Epithelial cell of esophagus (primary cell): ENCODE measurements around the gene FBLN1.
A peak's percentile ranks its signal among the peaks of the same experiment; 100 is the strongest.

Experiments used
- DNase-seq: peaks from one replicate; pipeline ENCODE4 v3.0.0; 2010; ENCODE audit warnings: low read depth
- H3K4me3 ChIP-seq: 2 replicates; pipeline ENCODE4 v1.5.1; 2011; ENCODE audit warnings: mild to moderate bottlenecking, low read length, control low read depth
- TF ChIP-seq, protein P1 (sequence below): IDR thresholded peaks from 2 replicates; pipeline ENCODE4 v1.5.1; 2011; ENCODE audit warnings: low read depth, mild to moderate bottlenecking, low read length, control low read depth, inconsistent platforms; ENCODE audit not compliant: insufficient read depth; ENCODE audit errors: missing control alignments

Gene FBLN1

DNA sequence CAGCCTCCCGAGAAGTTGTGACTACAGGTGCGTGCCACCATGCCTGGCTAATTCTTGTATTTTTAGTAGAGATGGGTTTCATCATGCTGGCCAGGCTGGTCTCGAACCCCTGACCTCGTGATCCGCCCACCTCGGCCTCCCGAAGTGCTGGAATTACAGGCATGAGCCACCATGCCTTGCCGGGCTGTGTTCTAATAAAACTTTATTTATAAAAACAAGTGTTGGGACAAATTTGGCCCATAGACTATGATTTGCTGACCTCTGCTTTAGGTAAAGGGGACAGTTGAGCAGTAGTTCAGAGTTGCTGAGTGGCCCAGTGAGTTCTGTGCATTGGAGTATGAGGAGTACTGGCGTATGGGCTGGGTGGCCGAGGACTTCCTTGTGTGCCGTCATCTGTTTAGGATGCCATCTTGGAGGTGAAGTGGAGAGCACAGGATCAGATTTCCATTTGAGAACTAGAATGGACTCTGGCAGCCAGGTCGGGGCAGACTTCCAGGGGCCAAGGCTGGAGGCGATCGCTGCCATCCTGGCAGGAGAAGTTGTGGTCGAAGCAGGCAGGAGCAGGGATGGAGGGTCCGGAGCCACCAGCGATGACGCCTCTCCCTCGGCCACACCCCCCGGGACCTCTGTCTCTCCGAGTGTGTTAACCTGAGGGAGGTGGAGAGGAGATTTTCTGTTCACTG is 43.8 kb downstream of the FBLN1 start:
- TF ChIP-seq, protein P1, sequence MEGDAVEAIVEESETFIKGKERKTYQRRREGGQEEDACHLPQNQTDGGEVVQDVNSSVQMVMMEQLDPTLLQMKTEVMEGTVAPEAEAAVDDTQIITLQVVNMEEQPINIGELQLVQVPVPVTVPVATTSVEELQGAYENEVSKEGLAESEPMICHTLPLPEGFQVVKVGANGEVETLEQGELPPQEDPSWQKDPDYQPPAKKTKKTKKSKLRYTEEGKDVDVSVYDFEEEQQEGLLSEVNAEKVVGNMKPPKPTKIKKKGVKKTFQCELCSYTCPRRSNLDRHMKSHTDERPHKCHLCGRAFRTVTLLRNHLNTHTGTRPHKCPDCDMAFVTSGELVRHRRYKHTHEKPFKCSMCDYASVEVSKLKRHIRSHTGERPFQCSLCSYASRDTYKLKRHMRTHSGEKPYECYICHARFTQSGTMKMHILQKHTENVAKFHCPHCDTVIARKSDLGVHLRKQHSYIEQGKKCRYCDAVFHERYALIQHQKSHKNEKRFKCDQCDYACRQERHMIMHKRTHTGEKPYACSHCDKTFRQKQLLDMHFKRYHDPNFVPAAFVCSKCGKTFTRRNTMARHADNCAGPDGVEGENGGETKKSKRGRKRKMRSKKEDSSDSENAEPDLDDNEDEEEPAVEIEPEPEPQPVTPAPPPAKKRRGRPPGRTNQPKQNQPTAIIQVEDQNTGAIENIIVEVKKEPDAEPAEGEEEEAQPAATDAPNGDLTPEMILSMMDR, result no peak

DNA sequence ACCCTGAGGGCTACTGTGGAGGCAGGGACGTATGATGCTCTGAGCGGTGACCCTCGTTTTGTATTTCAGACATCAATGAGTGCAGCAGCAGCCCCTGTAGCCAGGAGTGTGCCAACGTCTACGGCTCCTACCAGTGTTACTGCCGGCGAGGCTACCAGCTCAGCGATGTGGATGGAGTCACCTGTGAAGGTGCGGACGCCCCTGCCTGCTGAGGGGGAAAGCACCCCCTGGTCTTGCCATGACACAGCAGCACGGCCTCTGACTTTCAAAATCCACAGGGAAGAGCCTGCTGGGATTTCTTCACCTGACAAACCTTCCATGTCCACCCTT is 44.3 kb downstream of the FBLN1 start:
- TF ChIP-seq, protein P1, result no peak
- no peak for DNase-seq
- H3K4me3 ChIP-seq, result no peak overlapping the region

More for the DNA sequence above, 43.8 kb downstream of the FBLN1 start:
- H3K4me3 ChIP-seq, result no peak overlapping the region
- no peak for DNase-seq

DNA sequence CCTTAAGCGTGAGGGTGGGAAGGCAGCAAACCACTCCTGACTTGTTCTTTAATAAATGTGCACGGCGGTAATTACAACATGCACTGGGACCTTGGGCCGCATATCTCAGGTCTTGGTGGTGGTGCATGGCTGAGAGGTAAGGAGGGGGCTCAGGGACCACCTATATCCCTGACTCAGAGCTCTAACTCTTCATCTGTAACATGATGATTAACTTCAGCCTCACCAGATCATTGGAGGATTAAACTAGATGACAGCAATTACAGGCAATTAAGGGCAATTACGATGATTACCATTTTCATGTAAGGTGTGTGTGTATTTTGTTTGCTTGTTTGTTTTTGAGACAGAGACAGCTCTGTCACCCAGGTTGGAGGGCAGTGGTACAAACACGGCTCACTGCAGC is 45.0 kb downstream of the FBLN1 start:
- TF ChIP-seq, protein P1, result no peak
- no peak for DNase-seq
- H3K4me3 ChIP-seq, result no peak overlapping the region

DNA sequence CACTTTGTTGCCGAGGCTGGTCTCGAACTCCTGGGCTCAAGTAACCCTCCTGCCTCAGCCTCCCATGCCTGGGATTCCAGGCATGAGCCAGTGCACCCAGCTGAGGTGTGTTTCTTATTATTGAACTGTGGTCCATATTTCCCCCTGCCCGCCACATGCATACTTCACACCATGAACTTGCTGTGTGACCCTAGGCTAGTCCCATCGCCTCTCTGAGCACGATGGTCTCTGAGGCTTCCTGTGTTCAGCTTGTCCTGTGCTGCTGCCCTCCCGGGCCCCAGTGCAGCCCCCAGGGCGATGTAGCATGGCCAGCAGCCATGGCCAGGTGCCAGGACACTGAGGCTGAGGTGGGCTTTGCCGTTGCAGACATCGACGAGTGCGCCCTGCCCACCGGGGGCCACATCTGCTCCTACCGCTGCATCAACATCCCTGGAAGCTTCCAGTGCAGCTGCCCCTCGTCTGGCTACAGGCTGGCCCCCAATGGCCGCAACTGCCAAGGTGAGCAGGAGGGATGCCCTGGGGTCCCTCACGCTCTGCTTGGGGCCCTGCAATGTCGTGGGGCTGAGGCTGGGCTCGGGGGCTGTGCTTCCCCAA is 45.7 kb downstream of the FBLN1 start:
- TF ChIP-seq, protein P1, result no peak
- no peak overlapping the region for H3K4me3 ChIP-seq
- no peak for DNase-seq

DNA sequence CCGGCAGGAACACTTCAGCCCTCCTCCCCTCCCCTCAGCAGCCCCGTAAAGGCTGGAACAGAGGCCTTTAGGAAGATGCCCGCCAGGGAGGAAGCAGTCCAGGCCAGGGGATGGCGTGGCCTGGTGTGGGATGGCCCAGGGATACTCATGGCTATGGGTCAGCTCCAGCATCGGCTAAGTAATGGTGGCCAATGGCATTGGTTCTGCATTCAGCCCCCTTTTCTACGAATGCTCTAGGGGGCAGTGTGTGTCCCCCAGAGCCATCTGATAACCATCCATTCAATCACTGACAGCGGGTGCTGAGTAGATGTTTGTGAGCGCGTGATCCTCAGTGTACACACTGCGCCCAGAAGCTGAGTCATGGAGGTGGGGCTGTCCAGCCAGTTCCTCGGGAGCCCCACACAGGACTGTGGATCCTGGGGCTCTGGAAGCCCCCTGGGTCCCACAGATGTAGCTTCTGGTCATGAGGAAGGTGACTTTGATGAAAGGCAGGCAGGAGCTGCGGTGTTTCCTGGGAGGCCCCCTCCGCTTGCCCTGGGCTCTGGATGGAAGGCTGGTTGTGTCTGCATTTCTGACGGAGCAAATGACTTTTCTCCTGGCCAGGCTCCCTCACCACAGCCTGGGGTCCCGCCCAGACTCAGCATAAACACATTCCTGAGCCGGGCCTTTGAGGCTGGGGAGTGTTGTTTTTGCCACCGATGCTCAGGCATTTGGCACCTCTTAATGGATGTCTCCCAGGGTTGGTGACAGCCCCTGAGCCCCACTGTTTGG is 46.5 kb downstream of the FBLN1 start:
- no peak overlapping the region for H3K4me3 ChIP-seq
- TF ChIP-seq, protein P1, result peak; percentile 7
- peak; percentile 91 for DNase-seq

DNA sequence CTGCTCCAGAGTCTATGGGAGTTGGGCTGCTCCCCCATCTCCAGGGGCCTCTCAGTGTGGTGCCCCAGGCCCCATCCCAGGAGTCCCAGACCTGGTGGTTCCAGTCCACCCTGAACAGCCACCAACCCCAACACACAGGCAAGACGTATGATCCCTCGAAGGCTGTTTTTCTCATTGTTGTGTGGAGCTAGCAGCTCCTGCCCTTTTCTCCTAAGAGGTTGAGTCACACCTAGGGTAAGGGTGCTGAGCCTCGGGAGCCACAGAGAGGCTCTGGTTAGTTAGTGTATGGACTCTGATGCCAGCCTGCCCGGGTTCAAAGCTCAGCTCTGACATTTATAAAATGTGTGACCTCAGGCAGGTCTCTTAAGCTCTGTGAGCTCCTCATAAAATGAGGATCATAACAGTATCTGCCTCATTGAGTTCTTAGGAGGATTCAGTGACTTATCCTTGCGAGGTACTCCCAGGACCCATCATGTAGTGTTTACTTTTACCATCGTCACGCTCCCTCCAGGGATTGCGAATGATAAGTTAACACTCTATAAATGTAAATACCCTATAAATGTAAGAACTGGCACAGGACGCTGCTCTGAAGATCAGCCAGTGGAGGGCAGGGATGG is 47.2 kb downstream of the FBLN1 start:
- DNase-seq, result peak; percentile 61
- no peak overlapping the region for H3K4me3 ChIP-seq

More for the DNA sequence above, 47.2 kb downstream of the FBLN1 start:
- TF ChIP-seq, protein P1, result no peak
